GM12875 (cell line): Measurements from ENCODE around the gene IDI2.
"Not testable (repeated sequence)": the region's sequence is repeated elsewhere in the genome, so short reads cannot be mapped to it uniquely, and the experiment has no call there.

Experiments
- H3K4me3 ChIP-seq: one replicate; pipeline ENCODE4 v1.5.1; 2011; ENCODE audit warnings: low read depth, low read length, control low read depth
- TF ChIP-seq, protein P1 (sequence below): IDR thresholded peaks from 2 replicates; pipeline ENCODE4 v1.5.1; 2011; ENCODE audit warnings: low read depth, mild to moderate bottlenecking, control low read depth, inconsistent platforms, low read length, moderate library complexity, borderline replicate concordance; ENCODE audit not compliant: insufficient read depth

The IDI2 gene

DNA sequence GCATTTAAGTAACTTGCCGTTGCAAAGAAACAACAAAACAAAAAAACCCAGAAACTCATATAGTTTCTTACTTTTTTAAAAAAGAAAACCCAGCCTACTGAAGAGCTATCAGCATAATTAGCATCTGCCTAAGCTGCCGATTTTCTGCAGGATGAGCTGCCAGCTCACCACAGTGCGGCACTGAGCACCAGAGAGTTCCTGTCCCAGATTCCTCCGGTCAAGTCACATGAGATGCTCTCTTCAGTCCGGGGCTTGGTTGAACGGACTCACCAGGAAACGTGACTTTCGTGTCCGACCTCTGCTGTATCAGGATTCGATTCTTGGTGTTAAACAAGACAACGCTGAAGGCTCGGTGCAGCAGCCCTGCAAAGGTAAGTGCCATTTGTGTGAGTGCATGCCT lies 3.2 kb downstream of the IDI2 start:
- H3K4me3 ChIP-seq: no peak overlapping the region
- TF ChIP-seq, protein P1, sequence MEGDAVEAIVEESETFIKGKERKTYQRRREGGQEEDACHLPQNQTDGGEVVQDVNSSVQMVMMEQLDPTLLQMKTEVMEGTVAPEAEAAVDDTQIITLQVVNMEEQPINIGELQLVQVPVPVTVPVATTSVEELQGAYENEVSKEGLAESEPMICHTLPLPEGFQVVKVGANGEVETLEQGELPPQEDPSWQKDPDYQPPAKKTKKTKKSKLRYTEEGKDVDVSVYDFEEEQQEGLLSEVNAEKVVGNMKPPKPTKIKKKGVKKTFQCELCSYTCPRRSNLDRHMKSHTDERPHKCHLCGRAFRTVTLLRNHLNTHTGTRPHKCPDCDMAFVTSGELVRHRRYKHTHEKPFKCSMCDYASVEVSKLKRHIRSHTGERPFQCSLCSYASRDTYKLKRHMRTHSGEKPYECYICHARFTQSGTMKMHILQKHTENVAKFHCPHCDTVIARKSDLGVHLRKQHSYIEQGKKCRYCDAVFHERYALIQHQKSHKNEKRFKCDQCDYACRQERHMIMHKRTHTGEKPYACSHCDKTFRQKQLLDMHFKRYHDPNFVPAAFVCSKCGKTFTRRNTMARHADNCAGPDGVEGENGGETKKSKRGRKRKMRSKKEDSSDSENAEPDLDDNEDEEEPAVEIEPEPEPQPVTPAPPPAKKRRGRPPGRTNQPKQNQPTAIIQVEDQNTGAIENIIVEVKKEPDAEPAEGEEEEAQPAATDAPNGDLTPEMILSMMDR: no peak

DNA sequence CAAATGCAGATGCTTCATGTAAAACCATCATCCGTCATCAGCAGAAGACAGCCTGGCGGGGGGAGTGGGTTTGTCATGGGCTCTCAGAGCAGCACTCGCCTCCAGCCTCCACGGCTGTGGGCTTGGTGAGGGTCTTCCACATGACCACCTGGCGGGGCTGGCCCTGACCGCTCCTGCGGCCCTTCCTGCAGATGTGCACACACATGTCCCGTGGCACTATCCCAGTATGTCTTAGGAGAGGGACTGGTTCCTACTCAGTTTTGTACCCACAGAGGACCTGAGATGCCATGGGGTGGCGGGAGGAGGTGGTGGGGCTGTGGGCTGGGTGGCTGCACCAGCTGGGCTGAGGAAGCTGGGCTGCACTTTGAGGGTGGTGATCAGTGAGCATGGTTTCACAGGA lies 4.7 kb downstream of the IDI2 start:
- no peak overlapping the region for H3K4me3 ChIP-seq
- TF ChIP-seq, protein P1: no peak

DNA sequence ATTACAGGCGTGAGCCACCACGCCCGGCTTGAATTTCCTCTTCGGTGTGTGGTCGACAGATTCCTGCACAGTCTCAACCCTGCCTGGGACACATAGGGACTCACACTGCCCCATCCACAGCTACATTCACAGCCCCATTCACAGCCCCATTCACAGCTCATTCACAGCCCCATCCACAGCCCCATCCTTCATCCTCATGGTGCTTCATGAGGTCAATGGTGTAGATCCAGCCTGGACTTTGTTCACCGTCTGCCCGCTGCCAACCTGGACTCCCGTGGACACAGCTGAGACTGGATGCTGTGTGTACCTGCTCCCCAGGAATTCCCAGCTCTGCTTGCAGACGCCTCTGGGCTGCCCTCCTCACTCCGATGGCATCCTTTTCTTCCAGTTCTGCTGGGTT lies 5.2 kb downstream of the IDI2 start:
- H3K4me3 ChIP-seq: no peak overlapping the region
- TF ChIP-seq, protein P1: no peak

DNA sequence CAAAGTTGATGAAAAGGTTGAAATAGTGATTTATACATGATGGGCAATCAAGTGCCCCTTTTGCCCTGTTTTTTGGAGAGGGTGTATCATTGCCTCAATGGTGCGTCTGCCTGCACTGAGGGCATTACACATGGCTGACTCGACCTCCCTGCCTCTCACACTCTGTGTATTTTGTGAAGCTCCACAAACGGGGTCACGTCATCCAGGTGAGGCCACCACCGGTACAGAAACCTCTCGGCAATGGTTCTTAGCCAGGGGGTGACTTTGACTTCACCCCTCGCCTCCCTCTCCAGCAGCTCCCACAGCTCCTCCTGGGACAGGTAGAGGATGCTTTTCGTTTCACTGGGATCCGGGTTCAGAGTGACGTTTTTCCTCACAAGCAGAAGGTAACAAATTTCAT lies 6.3 kb downstream of the IDI2 start:
- TF ChIP-seq, protein P1: no peak
- no peak overlapping the region for H3K4me3 ChIP-seq

DNA sequence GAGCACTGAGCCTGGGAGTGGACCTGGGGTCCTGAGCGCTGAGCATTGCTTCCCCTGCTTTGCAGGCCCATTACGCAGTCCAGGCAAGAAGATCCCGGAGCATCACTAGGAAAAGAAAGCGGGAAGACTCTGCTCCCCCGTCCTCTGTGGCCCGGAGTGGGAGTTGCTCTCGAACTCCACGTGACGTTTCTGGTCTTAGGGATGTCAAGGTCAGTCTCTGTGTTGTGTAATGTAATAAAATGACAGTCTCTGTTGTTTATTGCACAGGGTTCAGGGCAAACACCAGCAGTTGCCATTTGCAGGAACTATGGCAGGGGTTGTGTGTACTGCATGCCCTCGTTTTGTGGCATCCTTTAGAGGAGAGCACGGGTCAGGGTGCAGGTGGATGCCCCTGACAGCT lies 10.0 kb downstream of the IDI2 start:
- no peak overlapping the region for H3K4me3 ChIP-seq
- TF ChIP-seq, protein P1: no peak

DNA sequence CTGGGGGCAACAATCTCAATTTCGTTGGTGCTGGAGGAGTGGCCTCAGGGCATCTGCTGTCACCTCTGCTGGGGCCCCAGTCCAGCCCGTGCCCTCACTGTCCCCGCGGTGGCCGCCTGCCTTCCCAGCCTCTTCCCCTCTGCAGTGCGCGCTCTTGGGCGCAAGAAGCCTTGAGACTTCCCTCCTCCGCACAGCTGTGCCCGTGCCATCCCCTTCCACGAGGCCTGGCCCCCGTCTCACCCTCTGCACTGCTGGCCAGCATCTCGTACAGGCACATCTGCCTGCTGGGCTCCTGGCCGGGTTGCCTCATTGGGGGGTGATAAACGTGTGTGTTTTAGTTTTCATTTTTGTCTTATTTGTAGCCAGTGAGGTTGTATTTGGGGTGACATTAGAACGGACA lies 14.0 kb downstream of the IDI2 start:
- TF ChIP-seq, protein P1: no peak
- no peak overlapping the region for H3K4me3 ChIP-seq

DNA sequence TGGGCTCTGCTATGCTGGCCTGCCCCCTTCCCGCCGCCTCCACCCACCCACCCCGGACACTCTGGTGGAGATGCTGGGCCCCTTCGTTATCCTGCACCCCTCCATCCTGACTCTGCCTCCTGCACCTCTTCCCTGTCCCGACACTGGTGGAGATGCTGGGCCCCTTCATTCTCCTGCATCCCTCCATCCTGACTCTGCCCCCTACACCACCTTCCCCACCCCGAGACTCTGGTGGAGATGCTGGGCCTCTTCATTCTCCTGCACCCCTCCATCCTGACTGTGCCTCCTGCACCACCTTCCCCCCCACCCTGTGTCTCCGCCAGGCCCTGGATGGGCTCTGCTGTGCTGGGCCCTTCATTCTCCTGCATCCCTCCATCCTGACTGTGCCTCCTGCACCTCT lies 15.0 kb downstream of the IDI2 start:
- TF ChIP-seq, protein P1: no peak
- no peak overlapping the region for H3K4me3 ChIP-seq

DNA sequence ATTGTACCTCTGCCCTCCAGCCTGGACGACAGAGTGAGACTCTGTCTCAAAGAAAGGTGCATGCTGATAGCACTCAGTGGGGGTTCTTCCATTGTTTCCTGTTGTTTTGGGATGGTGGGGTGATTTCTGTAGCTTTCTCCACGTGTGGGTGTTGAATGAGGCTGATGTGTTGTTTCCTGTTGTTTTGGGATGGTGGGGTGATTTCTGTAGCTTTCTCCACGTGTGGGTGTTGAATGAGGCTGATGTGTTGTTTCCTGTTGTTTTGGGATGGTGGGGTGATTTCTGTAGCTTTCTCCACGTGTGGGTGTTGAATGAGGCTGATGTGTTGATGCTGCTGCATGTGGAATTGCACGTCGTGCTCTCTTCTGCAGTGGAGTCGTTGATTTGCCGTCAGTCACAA lies 15.7 kb downstream of the IDI2 start:
- not testable (repeated sequence) for H3K4me3 ChIP-seq
